OCI-LY3 (cell line): ENCODE results near the gene ALPG.
"Not testable (repeated sequence)": the region's sequence is repeated elsewhere in the genome, so short reads cannot be mapped to it uniquely, and the experiment has no call there.

Experiments used
- EZH2phosphoT487 ChIP-seq: fragments of 200-600 bp; shearing (Covaris generic); IDR thresholded peaks from 2 replicates; pipeline ENCODE4 v1.6.1; 2018; ENCODE audit warnings: antibody characterized with exemption, mixed run types, low read depth
- TF ChIP-seq, protein P1 (sequence below): fragments of 200-600, 300-600 bp; sonication (generic); IDR thresholded peaks from 2 replicates; pipeline ENCODE4 v1.5.1; 2014; ENCODE audit warnings: antibody characterized with exemption, low read length, low read depth

DNA sequence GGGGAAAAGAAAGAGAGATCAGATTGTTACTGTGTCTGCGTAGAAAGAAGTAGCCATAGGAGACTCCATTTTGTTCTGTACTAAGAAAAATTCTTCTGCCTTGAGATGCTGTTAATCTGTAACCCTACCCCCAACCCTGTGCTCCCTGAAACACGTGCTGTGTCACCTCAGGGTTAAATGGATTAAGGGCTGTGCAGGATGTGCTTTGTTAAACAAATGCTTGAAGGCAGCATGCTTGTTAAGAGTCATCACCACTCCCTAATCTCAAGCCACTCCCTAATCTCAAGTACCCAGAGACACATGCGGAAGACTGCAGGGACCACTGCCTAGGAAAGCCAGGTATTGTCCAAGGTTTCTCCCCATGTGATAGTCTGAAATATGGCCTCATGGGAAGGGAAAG lies 16.4 kb downstream of the ALPG start:
- TF ChIP-seq, protein P1, sequence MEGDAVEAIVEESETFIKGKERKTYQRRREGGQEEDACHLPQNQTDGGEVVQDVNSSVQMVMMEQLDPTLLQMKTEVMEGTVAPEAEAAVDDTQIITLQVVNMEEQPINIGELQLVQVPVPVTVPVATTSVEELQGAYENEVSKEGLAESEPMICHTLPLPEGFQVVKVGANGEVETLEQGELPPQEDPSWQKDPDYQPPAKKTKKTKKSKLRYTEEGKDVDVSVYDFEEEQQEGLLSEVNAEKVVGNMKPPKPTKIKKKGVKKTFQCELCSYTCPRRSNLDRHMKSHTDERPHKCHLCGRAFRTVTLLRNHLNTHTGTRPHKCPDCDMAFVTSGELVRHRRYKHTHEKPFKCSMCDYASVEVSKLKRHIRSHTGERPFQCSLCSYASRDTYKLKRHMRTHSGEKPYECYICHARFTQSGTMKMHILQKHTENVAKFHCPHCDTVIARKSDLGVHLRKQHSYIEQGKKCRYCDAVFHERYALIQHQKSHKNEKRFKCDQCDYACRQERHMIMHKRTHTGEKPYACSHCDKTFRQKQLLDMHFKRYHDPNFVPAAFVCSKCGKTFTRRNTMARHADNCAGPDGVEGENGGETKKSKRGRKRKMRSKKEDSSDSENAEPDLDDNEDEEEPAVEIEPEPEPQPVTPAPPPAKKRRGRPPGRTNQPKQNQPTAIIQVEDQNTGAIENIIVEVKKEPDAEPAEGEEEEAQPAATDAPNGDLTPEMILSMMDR: not testable (repeated sequence)
- not testable (repeated sequence) for TF ChIP-seq EZH2phosphoT487
